Body of pancreas (tissue), 4 donors: ENCODE measurements around the gene TDP1.

Source experiments
- POLR2A ChIP-seq, 3 donors: fragments of 450-650 bp; IDR thresholded peaks; one replicate each; pipeline ENCODE4 v1.6.1; 2016; ENCODE audit warnings: antibody characterized with exemption in 3 of 3, mild to moderate bottlenecking in 2 of 3
- TF ChIP-seq, protein P1 (sequence below), 7 experiments: fragments of 450-650 bp in 4 of 7; fragments of 200-600 bp in 3 of 7; sonication (generic) in 3 of 7; IDR thresholded peaks; one replicate each; pipeline ENCODE4 v1.5.1; 2016 to 2019; ENCODE audit warnings: antibody characterized with exemption in 7 of 7

DNA sequence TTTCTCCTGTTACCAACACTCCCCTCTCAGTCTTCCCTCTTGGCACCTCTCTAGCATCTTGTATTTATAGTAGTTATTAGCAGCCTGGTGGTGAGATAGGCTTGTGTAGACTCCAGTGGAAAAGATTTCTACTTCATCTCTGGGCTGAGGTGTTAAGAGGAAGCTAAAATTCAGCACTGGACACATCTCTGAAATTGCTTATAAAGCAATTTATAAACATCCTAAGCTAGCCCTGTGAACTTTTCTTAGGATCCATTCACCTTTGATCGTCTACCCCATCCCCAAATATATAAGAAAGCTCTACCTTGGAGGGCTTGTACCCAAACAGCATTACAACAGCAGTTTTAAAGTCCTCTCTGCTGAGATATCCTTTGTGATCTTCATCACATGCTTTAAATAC, 2.1 kb upstream of the TDP1 start:
- TF ChIP-seq, protein P1, sequence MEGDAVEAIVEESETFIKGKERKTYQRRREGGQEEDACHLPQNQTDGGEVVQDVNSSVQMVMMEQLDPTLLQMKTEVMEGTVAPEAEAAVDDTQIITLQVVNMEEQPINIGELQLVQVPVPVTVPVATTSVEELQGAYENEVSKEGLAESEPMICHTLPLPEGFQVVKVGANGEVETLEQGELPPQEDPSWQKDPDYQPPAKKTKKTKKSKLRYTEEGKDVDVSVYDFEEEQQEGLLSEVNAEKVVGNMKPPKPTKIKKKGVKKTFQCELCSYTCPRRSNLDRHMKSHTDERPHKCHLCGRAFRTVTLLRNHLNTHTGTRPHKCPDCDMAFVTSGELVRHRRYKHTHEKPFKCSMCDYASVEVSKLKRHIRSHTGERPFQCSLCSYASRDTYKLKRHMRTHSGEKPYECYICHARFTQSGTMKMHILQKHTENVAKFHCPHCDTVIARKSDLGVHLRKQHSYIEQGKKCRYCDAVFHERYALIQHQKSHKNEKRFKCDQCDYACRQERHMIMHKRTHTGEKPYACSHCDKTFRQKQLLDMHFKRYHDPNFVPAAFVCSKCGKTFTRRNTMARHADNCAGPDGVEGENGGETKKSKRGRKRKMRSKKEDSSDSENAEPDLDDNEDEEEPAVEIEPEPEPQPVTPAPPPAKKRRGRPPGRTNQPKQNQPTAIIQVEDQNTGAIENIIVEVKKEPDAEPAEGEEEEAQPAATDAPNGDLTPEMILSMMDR (IDR thresholded peaks at IDR 0.05): no peak
- TF ChIP-seq POLR2A (IDR thresholded peaks at IDR 0.05): no peak
